GM12892 (cell line): ENCODE results near the gene CLASRP.
A peak's percentile ranks its signal among the peaks of the same experiment; 100 is the strongest.

ENCODE experiments used
- DNase-seq: peaks from one replicate; pipeline ENCODE4 v3.0.0; 2011; ENCODE audit not compliant: insufficient read length
- FAIRE-seq: peaks from 2 replicates; lab custom pipeline; 2011; peaks lifted over from hg19 to GRCh38; lab: Jason Lieb, UNC
- POLR2A ChIP-seq: IDR thresholded peaks from 2 replicates; pipeline ENCODE4 v1.6.1; 2011; ENCODE audit warnings: low read depth, low read length, control low read depth
- POLR2AphosphoS5 ChIP-seq: IDR thresholded peaks from 2 replicates; pipeline ENCODE4 v1.6.1; 2011; ENCODE audit warnings: low read depth, low read length, control low read depth
- TAF1 ChIP-seq: IDR thresholded peaks from 2 replicates; pipeline ENCODE4 v1.6.1; 2011; ENCODE audit warnings: low read depth, mild to moderate bottlenecking, control low read depth, low read length, borderline replicate concordance

CLASRP gene

DNA sequence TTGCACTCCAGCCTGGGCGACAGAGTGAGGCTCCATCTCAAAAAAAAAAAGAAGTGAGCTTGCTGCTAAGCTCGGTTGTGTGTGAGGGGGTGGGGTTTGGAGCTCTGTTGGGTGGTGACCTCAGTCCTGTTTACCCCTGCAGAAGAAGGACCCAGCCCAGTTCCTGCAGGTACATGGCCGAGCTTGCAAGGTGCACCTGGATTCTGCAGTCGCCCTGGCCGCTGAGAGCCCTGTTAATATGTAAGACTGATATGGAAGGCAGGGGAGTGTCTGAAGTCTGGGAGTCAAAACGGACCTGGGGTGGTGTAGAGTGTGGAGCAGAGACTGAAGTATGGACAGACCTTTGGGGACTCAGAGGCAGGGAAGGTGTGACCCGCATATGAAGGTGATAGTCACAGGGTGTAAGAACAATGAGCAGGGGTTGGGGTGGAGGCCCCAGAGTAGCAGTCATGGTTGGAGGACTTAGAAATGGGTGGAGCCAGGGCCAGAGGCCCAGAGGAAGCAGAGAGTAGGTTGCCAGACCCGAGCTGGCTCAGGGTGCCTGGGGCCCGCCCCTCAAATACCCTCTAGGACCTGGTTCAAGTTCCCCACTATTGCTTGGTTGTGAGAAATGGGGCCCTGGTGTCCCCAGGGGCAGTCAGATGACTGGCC, 13.2 kb downstream of the CLASRP start:
- DNase-seq = no peak
- no peak for FAIRE-seq
- TF ChIP-seq TAF1 = no peak
- TF ChIP-seq POLR2AphosphoS5 = no peak
- TF ChIP-seq POLR2A = no peak

DNA sequence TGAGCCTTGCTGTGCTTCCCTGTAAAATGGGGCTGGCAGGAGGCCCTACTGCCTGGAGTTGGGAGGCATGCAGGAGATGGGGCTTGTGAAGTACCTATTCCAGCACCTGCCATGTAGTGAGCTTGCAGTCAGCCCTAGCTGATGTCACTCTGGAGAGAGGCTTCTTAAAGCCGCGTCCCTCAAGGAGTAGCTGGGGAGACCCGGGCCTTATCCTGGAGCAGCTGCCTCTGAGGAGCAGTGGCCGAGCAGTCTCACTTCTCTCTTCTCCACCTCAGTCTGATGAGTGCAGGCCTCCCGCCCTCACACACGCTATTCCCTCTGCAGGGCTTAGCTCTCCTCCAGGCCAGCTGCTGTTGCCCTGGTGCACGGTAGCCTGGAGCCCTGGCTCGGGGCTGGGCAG, 18.0 kb downstream of the CLASRP start:
- DNase-seq (no peak), FAIRE-seq (no peak)
- no peak for TF ChIP-seq POLR2AphosphoS5
- no peak for TF ChIP-seq POLR2A
- TF ChIP-seq TAF1 = no peak

DNA sequence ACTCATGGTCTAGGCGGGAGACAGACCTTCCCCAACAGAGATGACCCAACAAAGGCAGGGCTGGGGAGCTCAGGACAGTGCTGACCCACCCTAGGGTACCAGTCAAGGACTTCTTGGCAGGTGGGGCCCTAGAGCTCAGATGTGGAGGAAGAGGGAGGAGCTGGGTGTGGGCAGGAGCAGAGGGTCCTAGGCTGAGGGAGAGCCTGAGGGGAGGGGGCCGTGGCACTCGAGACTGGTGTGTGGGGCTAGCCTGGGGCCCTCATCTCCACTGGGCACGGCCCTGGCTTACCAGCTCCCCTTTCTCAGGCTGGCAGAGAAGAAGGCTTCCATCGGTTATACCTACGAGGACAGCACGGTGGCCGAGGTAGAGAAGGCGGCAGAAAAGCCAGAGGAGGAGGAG, 18.6 kb downstream of the CLASRP start:
- DNase-seq (no peak), FAIRE-seq (no peak)
- TF ChIP-seq TAF1 (no peak), POLR2A (no peak), POLR2AphosphoS5 (no peak)

DNA sequence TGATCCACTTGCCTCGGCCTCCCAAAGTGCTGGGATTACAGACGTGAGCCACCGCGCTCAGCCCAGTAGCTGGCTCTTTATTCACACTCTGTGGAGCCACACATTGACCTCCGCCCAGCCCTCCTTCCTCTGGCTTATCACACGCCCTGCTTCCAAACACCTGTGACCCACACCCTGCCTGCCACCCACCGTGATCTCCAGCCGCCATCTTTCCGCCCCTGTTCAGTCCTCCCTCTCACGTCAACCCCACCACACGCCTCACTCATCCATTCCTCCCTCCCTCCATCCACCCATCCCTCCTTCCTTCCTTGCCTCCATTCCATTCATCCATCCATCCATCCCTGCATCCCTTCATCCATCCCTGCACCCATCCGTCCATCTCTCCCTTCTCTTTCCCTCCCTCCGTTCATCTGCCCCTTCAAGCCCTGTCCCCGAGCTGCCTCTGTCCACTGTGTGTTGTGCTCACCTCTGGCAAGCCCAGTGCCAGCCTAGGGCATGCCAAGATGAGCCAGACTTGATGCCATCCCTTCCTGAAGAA, 19.8 kb downstream of the CLASRP start:
- DNase-seq (no peak), FAIRE-seq (no peak)
- TF ChIP-seq POLR2AphosphoS5 (no peak), POLR2A (no peak), TAF1 (no peak)

DNA sequence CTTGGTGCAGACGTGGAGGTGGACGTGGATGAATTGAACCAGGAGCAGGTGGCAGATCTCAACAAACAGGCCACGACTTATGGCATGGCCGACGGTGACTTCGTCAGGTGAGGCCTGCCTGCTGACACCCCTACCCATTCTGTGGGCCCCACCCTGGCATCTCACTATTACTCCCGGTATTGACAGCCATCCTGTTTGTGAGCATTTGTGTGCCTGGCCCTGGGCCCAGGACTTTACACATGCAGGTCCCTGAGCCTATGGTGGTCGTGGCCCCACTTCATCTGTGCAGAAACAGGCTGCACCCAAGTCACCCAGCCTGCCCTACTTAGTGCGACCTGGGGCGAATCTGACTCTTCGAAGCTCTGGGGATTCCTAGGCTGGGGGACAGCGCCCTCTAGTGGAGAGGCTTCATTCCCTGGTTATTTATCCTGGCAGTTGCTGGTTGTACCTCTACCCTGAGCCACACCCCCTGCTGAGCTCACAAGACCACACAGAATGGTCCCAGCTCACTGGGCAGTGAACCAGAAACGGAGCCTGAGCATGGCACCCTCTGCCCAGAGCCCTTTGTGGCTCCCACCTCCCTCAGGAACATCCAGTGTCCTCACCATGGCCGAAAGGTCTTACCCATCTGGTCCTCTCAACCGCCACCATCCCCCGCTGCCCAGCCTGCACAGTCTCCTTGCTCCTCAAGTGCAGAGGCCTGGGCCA, 20.6 kb downstream of the CLASRP start:
- no peak for TF ChIP-seq TAF1
- no peak for TF ChIP-seq POLR2A
- no peak; the same call in 1 of the 2 replicates for TF ChIP-seq POLR2AphosphoS5
- DNase-seq (peak; percentile 88), FAIRE-seq (peak; percentile 94)

DNA sequence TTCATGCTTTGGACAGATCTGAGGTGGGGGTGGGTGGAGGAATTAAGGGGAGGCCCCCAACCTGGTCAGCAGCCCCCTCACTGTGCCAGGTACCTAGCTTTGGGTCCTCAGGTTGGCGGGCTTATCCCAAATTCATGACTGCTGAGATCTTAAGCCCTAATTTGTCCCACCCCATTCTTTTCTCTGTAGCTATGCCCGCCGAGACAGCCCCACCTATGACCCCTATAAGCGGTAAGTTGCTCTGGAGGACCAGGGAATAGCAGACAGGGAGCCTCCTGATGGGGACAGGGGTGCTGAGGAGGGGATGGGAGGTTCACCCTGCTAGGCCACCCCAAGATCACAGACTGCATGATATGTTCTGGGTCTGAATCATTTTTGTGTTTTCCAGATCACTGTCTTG, 23.1 kb downstream of the CLASRP start:
- DNase-seq (no peak), FAIRE-seq (no peak)
- TF ChIP-seq POLR2A = no peak
- no peak for TF ChIP-seq POLR2AphosphoS5
- no peak for TF ChIP-seq TAF1

DNA sequence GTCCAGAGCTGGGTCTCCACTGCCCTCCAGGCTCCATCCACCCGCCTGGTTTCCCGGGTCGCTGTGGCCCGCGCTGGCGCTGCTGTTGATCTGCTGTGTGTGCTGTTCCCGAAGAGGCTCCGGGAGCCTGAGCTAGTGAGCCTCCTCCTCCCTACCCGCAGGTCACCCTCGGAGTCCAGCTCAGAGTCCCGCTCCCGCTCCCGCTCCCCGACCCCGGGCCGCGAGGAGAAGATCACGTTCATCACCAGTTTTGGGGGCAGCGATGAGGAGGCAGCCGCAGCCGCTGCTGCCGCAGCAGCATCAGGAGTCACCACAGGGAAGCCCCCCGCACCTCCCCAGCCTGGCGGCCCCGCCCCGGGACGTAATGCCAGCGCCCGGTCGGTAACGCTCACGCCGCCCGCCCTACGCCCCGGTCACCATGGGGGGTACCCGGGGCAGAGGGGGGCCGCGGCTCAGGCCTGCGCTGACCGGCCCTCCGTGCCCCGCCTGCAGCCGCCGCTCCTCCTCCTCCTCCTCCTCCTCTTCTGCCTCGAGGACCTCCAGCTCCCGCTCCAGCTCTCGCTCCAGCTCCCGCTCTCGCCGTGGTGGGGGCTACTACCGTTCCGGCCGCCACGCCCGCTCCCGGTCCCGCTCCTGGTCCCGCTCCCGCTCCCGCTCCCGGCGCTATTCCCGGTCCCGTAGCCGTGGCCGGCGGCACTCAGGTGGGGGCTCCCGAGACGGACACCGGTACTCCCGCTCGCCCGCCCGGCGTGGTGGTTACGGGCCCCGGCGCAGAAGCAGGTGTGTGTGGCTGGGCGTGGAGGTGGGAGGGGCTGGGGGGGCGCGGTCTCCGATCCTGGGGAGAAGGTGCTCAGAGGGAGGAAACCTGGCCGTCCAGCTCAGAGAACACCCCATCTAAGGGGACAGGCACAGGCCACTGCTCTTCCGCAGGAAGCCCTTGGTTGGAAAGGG, 25.3 kb downstream of the CLASRP start:
- DNase-seq (no peak), FAIRE-seq (no peak)
- TF ChIP-seq POLR2AphosphoS5 (no peak), POLR2A (no peak; the same call in 1 of the 2 replicates), TAF1 (no peak)

DNA sequence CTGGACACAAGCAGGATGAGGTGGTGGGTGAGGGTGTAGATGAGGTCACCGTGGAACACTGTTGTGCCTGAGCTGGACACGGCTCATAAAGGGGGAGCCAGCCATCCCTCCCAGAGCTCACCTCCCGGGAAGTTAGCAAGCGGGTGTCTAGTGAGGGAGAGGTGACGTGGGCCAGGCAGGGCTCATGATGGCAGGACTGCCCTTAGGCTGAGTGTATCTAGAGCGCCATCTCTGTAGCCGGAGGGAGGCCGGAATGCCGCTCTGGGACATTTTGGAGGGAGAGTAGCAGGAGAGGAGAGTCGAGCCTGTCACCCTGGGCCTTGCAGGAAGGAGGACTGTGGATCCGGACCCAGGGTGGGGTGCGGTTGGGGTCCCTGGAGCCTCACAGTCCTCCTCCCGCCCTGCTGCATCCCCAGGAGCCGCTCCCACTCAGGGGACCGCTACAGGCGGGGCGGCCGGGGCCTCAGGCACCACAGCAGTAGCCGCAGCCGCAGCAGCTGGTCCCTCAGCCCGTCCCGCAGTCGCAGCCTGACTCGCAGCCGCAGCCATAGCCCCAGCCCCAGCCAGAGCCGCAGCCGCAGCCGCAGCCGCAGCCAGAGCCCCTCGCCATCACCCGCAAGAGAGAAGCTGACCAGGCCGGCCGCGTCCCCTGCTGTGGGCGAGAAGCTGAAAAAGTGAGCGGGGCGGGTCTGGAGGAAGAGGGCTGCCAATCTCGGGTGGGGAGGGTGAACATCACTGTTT, 28.2 kb downstream of the CLASRP start:
- no peak for FAIRE-seq
- no peak for DNase-seq
- no peak for TF ChIP-seq TAF1
- no peak for TF ChIP-seq POLR2A
- no peak for TF ChIP-seq POLR2AphosphoS5

DNA sequence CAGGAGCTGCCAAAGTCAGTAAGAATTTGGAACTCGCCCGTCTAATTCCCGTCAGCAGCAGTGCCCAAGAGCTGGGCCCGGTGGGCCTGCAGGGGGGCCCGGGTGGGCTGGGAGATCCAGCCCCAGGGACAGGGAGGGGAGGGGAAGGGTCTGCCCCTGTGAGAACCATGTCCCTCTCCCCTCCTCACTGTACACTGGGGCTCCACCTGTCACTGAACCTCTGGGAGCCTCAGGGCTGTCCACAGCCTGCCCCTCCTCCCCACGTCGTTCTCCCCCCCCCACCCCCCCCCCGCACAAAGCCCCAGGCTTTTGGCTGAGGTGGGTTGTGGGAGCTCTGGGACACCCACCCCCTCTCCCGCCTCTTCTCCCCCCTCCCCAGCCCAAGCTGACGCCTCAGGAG, 29.2 kb downstream of the CLASRP start:
- no peak for TF ChIP-seq POLR2A
- no peak for TF ChIP-seq POLR2AphosphoS5
- no peak for TF ChIP-seq TAF1
- no peak for FAIRE-seq
- DNase-seq = no peak

DNA sequence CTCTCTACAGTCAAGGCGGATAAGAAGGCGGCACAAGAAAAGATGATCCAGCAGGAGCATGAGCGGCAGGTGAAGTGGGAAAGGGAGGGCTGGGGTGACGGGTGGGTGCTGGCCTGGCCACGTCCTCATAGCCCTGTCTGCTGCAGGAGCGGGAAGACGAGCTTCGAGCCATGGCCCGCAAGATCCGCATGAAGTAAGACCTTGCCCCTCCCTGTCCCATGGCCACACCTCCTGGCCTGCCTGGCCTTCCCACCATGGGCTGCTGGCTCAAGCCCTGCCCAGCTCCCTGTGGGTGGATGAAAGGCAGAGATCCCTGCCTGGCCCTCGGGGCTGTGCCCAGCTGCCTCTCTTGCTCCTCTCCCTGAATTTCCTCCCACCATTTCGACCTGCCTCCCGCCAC, 30.2 kb downstream of the CLASRP start:
- TF ChIP-seq POLR2AphosphoS5 (no peak), TAF1 (no peak), POLR2A (no peak)
- DNase-seq (no peak), FAIRE-seq (no peak)

DNA sequence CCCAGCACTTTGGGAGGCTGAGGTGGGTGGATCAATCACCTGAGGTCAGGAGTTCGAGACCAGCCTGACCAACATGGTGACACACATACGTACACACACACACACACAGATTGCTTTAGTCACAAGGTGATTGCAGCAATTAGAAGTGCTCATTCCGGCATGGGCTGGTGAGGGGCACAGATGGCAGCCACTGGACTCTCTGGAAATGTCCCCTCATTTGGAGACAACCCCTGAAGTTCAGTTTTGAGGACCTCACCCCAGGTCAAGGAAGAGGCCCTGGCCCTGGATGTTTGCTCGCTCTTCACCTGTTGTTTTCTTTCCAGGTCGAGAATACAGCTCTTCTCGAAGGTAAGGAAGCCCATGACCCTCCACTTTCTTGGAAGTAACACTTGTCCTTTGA, 31.4 kb downstream of the CLASRP start:
- DNase-seq = no peak
- TF ChIP-seq POLR2A (no peak; the same call in 1 of the 2 replicates), TAF1 (no peak), POLR2AphosphoS5 (no peak)
- no peak for FAIRE-seq
